Measurements from ENCODE around the gene GSKIP.

Gene GSKIP

GRCh38 chr14:96422992-96423391, 59.7 kb downstream of the GSKIP start:
- no peak for DNase-seq

GRCh38 chr14:96423446-96424108, 60.3 kb downstream of the GSKIP start:
- no peak for DNase-seq

- peak; percentile 49 for DNase-seq
Observed at GRCh38 chr14:96424109-96424989, 61.0 kb downstream of the GSKIP start.

GRCh38 chr14:96434040-96434439, 70.7 kb downstream of the GSKIP start:
- DNase-seq, result no peak

Measured in NCI-H446 treated with DMSO at 0.1 percent for 48 hours (cell line).